ENCODE measurements around the gene RABGAP1L.
A peak's percentile ranks its signal among the peaks of the same experiment; 100 is the strongest.

The RABGAP1L gene

DNA sequence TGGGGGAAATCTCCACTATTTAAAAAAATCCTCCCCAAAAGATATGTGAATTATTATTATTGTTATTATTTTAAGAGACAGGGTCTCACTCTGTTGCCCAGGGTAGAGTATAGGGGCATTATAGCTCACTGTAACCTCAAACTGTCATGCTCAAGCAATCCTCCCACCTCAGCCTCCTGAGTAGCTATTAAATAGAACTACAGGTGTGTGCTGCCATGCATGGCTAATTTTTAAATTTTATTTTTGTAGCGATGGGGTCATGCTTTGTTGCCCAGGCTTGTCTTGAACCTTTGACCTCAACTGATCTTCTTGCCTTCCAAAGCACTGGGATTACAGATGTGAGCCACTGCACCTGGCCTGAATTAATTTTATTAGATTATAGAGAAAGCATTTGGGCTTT lies 116.8 kb downstream of the RABGAP1L start:
- H3K27me3 ChIP-seq, result no peaks in the 10 kb centered on the region
- peak overlapping the region; percentile 54 for H3K4me2 ChIP-seq
- no peak overlapping the region for H3K9ac ChIP-seq
- H3K36me3 ChIP-seq, result peaks cover 12% of the 10 kb centered on the region
- no peak overlapping the region for H3K4me3 ChIP-seq
- H3K9me3 ChIP-seq, result peaks cover 9% of the 10 kb centered on the region
- H3K27ac ChIP-seq, result no peak overlapping the region
- H3K4me1 ChIP-seq, result peaks cover 43% of the 10 kb centered on the region
- H4K20me1 ChIP-seq, result no peaks in the 10 kb centered on the region
- no peak for TF ChIP-seq Cebpa-rat (IDR thresholded peaks at IDR 0.05)

DNA sequence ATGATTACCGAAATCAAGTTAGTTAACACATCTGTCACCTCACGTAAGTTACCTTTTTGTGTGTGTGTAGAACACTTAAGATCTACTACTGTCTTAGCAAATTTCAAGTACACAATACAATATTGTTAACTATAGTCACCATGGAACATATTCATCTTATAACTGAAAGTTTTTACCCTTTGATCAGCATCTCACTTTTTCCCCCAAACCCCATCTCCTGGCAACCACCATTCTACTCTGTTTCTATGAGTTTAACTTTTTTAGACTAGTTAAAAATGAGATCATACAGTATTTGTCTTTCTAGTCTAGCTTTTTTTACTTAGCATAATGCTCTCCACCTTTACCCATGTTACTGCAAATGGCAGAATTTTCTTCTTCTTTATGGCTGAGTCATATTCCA lies 124.7 kb downstream of the RABGAP1L start:
- Histone ChIP-seq H3K9me3 (peaks cover 27% of the 10 kb centered on the region), H4K20me1 (no peaks in the 10 kb centered on the region), H3K27me3 (no peaks in the 10 kb centered on the region), H3K27ac (no peak overlapping the region), H3K36me3 (peaks cover 27% of the 10 kb centered on the region), H3K4me3 (no peak overlapping the region), H3K4me2 (no peak overlapping the region), H3K4me1 (no peaks in the 10 kb centered on the region), H3K9ac (no peak overlapping the region)
- no peak for TF ChIP-seq Cebpa-rat (IDR thresholded peaks at IDR 0.05)

DNA sequence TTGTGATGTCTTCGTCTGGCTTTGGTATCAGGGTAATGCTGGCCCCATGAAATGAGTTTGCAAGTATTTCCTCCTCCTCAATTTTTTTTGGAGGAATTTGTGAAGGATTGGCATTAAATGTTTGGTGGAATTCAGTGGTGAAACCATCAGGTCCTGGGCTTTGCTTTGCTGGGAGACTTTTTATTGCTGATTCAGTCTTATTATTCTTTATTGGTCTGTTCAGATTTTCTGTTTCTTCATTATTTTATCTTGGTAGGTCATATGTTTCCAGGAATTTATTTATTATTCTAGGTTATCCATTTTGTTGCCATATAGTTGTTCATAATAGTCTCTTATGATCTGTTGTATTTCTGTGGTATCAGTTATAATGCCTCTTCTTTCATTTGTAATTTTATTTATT lies 126.7 kb downstream of the RABGAP1L start:
- Histone ChIP-seq H3K9me3 (peaks cover 31% of the 10 kb centered on the region), H3K36me3 (peaks cover 27% of the 10 kb centered on the region), H3K27me3 (no peaks in the 10 kb centered on the region), H3K9ac (no peak overlapping the region), H3K4me1 (no peaks in the 10 kb centered on the region), H4K20me1 (no peaks in the 10 kb centered on the region), H3K27ac (no peak overlapping the region), H3K4me2 (no peak overlapping the region), H3K4me3 (no peak overlapping the region)
- no peak for TF ChIP-seq Cebpa-rat (IDR thresholded peaks at IDR 0.05)

DNA sequence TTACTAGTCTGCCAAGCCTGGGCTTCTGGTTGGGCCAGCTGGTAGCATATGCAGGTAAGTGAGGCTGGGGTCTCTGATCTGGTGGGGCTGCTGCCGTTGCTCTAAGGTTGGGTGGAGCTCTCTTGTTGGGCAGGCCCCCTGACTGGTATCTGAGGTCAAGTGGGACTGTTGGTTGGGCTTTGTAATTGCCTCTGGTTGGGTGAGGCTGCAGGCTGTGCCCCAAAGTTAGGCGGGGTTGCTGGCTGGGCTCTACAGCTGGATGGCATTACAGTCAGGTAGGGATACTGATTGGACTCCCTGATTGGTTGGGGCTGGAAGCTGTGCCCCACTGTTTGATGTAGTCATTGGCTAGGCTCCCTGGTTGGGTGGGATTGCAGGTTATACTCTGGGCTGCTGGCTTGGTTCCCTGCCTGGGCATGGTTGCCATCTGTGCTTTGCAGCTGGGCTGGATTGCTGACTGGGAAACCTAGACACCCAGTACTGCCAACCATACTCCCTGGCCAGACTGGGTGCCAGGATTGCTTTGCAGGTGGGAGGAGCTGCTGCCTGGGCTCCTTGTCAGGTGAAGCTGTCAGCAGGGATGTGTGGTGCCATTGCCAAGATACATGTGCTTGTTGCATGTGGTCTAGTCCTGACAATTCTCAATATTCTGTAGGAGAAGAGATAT lies 130.5 kb downstream of the RABGAP1L start:
- no peak overlapping the region for H3K9ac ChIP-seq
- H3K36me3 ChIP-seq, result peaks cover 17% of the 10 kb centered on the region
- TF ChIP-seq Cebpa-rat (IDR thresholded peaks at IDR 0.05), result no peak
- no peaks in the 10 kb centered on the region for H3K4me1 ChIP-seq
- no peak overlapping the region for H3K4me3 ChIP-seq
- H3K27me3 ChIP-seq, result no peaks in the 10 kb centered on the region
- no peaks in the 10 kb centered on the region for H4K20me1 ChIP-seq
- H3K4me2 ChIP-seq, result no peak overlapping the region
- H3K27ac ChIP-seq, result no peak overlapping the region
- peaks cover 25% of the 10 kb centered on the region for H3K9me3 ChIP-seq

DNA sequence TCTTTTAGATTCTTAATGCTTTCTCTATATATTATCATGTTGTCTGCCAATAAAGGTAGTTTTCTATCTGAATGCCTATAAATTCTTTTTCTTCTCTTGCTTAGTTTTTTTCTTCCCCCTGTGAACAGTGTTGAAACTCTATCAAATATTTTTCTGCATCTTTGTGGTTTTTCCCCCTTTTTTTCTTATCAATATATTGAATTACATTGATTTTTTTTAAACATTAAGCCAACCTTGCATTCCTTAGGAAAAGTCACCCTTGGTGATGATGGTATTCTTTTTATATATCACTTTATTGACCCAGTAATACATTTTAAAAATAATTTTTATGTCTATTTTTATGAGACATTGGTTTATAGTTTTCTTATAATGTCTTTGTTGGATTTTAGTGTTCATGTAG lies 131.7 kb downstream of the RABGAP1L start:
- H3K36me3 ChIP-seq, result peaks cover 17% of the 10 kb centered on the region
- H3K4me2 ChIP-seq, result no peak overlapping the region
- H3K27ac ChIP-seq, result no peak overlapping the region
- H3K9me3 ChIP-seq, result peaks cover 25% of the 10 kb centered on the region
- H3K9ac ChIP-seq, result no peak overlapping the region
- H3K4me3 ChIP-seq, result no peak overlapping the region
- no peaks in the 10 kb centered on the region for H3K27me3 ChIP-seq
- no peaks in the 10 kb centered on the region for H4K20me1 ChIP-seq
- H3K4me1 ChIP-seq, result no peaks in the 10 kb centered on the region
- no peak for TF ChIP-seq Cebpa-rat (IDR thresholded peaks at IDR 0.05)

DNA sequence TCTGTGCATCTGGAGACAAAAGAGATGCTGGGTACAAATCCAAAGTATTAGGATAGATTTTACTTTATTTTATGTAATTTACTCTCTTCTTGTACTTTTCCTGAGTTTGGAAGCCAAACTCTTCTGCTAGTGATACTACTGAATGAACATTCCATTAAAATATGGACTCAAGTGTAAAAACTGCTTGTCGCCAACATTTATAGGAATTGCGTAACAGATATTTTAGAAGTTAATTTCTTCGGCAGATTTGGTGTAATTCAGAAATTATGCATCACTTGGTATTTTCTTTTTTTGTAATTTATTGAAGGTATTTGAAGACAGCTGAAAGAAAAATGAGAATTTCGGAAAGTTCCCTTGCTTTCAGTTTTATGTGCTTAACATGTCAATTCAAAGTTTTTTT lies 137.0 kb downstream of the RABGAP1L start:
- TF ChIP-seq Cebpa-rat (IDR thresholded peaks at IDR 0.05), result peak; percentile 37; the same call in 1 of the 2 replicates
- Histone ChIP-seq H3K27ac (no peak overlapping the region), H3K27me3 (no peaks in the 10 kb centered on the region), H4K20me1 (no peaks in the 10 kb centered on the region), H3K9me3 (peaks cover 13% of the 10 kb centered on the region), H3K4me3 (no peak overlapping the region), H3K4me2 (no peak overlapping the region), H3K36me3 (peaks cover 20% of the 10 kb centered on the region), H3K9ac (no peak overlapping the region), H3K4me1 (no peaks in the 10 kb centered on the region)

DNA sequence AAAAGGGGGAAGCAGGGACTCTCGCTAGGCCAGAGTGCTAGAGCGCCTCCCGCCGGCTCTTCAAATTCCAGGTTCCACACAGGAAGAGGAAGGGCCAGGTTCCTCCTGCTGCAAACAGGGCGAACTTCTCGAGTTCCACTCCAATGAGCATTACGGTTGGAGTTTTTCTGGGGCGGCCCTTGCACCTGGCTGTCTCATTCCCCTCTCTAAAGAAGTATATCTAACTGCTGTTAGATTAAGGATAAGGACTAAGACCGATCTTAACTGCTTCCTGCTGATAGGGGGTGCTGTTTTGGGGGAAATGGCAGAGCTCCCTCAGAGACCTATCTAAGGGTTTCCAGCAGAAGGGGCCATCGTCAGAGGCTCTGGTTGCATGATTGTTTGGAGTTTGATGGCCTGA lies 138.0 kb downstream of the RABGAP1L start:
- no peaks in the 10 kb centered on the region for H3K4me1 ChIP-seq
- no peak overlapping the region for H3K4me2 ChIP-seq
- peaks cover 23% of the 10 kb centered on the region for H3K9me3 ChIP-seq
- no peak overlapping the region for H3K4me3 ChIP-seq
- TF ChIP-seq Cebpa-rat (IDR thresholded peaks at IDR 0.05), result no peak
- H3K27ac ChIP-seq, result no peak overlapping the region
- no peaks in the 10 kb centered on the region for H4K20me1 ChIP-seq
- no peaks in the 10 kb centered on the region for H3K27me3 ChIP-seq
- no peak overlapping the region for H3K9ac ChIP-seq
- peaks cover 26% of the 10 kb centered on the region for H3K36me3 ChIP-seq

DNA sequence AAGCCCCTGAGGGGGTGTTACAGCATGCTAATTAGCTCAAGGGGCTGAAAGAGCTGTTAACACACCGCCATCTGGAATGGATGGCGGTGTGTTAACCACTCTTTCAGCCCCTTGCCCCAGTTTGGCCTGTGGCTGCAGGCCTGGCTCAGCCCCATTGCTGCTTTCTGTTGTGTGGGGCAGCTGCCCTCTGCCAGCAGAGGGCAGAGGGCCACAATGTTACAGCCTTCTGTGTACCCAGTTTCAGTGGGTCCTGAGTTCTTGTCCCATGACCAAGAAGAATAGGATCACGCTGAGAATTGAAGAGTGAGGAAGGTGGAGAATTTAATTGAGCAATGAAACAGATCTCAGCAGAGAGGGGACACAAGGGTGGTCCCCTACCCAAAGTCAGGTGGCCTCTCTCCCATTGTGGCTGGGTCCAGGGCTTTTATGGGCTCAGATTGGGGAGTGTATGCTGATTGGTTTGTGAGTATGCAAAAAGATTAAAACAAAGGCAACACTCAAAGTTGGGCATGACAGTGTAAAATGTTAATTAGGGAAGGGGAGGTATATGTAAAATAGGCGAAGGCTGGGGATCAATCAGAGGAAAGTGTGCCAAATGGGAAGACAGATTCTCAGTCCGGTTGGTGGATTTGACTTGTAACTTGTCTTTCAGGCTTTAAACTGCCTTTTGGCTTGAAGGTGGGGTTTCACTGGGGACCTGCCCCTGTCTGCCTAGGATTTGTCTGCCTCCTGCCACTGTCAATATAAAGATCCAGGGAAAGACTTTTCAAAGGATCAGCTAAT lies 142.2 kb downstream of the RABGAP1L start:
- Histone ChIP-seq H3K4me3 (peak overlapping the region; percentile 18; the same call in 1 of the 2 replicates), H3K9ac (no peak overlapping the region), H3K4me2 (no peak overlapping the region), H3K9me3 (peaks cover 35% of the 10 kb centered on the region), H3K27me3 (no peaks in the 10 kb centered on the region), H3K4me1 (no peaks in the 10 kb centered on the region), H3K36me3 (peaks cover 33% of the 10 kb centered on the region), H3K27ac (no peak overlapping the region), H4K20me1 (no peaks in the 10 kb centered on the region)
- no peak for TF ChIP-seq Cebpa-rat (IDR thresholded peaks at IDR 0.05)

DNA sequence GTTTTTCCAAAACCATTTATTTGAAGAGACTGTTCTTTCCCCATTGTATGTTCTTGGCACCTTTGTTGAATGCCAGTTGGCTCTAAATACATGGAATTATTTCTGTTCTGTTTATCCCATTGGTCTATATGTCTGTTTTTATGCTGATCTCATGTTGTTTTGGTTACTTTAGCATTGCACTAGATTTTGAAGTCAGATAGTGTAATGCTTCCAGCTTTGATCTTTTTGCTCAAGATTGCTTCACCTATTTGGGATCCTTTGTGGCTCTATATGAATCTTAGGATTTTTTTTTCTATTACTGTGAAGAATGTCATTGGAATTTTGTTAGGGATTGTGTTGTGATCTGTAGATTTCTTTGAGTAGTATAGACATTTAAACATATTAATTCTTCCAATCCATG lies 149.3 kb downstream of the RABGAP1L start:
- no peaks in the 10 kb centered on the region for H3K4me1 ChIP-seq
- no peak overlapping the region for H3K9ac ChIP-seq
- H3K9me3 ChIP-seq, result peaks cover 47% of the 10 kb centered on the region
- H3K4me2 ChIP-seq, result no peak overlapping the region
- no peak for TF ChIP-seq Cebpa-rat (IDR thresholded peaks at IDR 0.05)
- H3K27me3 ChIP-seq, result no peaks in the 10 kb centered on the region
- H3K27ac ChIP-seq, result no peak overlapping the region
- H3K36me3 ChIP-seq, result peaks cover 11% of the 10 kb centered on the region; the same call in 1 of the 2 replicates
- H3K4me3 ChIP-seq, result no peak overlapping the region
- H4K20me1 ChIP-seq, result no peaks in the 10 kb centered on the region

DNA sequence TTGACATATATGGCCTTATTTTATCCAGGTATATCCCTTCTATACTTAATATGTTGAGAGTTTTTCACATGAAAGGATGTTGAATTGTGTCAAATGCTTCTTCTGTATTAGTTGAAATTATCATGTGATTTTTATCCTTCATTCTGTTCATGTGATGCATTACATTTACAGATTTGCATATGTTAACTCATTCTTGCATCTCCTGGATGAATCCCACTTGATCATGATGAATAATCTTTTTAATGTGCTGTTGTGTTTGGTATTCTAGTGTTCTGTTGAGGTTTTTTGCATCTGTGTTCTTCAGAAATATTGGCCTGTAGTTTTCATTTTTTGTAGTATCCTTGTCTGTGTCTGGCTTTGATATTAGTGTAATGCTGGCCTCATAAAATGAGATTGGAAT lies 150.2 kb downstream of the RABGAP1L start:
- no peak for TF ChIP-seq Cebpa-rat (IDR thresholded peaks at IDR 0.05)
- Histone ChIP-seq H3K4me1 (no peaks in the 10 kb centered on the region), H3K36me3 (peaks cover 11% of the 10 kb centered on the region; the same call in 1 of the 2 replicates), H3K4me3 (no peak overlapping the region), H3K27me3 (no peaks in the 10 kb centered on the region), H3K27ac (no peak overlapping the region), H3K9ac (no peak overlapping the region), H4K20me1 (no peaks in the 10 kb centered on the region), H3K4me2 (no peak overlapping the region), H3K9me3 (peaks cover 56% of the 10 kb centered on the region)
